Panc1 (cell line): ENCODE results near the gene GMDS. TPM values are rescaled to one million over a fixed set of nuclear protein-coding genes. Genes with fewer than 3 reads are reported as not detected.

Experiments
- ATAC-seq: fragments of 200-7000 bp; cut with Tn5 transposase; 2 replicates; pipeline ENCODE4 v1.9.1; 2020; ENCODE audit warnings: mild to moderate bottlenecking, moderate library complexity
- BruUV-seq: library from RNA; stranded (reverse); fragments of 400-500 nt; replicated peaks from 2 replicates; lab custom pipeline; 2021; lab: Mats Ljungman, UMichigan
- CTCF ChIA-PET: fragments of 300-600 bp; sonication (Branson Sonifier 250); formaldehyde crosslinking; loops from one replicate; lab custom pipeline; 2022; ENCODE audit warnings: antibody characterized with exemption; lab: Charles Lee
- POLR2A ChIA-PET: fragments of 300-600 bp; sonication (Branson Sonifier 250); formaldehyde crosslinking; loops from one replicate; lab custom pipeline; 2022; ENCODE audit warnings: antibody characterized with exemption; lab: Charles Lee
- DNase-seq: peaks from one replicate; pipeline ENCODE4 v3.0.0-alpha.2; 2010; ENCODE audit warnings: low read depth, low spot score
- H3K27ac ChIP-seq: 2 replicates; pipeline ENCODE4 v1.5.1; 2011; ENCODE audit warnings: mild to moderate bottlenecking, low read length, inconsistent platforms
- H3K27me3 ChIP-seq: fragments of 200-500 bp; sonication (Bioruptor generic); 2 replicates; pipeline ENCODE4 v1.6.0; 2014; ENCODE audit warnings: low read length, inconsistent platforms; ENCODE audit not compliant: control insufficient read depth, insufficient read depth
- H3K36me3 ChIP-seq: fragments of 200-500 bp; sonication (Bioruptor generic); 2 replicates; pipeline ENCODE4 v1.5.1; 2014; ENCODE audit warnings: inconsistent platforms, mild to moderate bottlenecking, low read length, moderate library complexity; ENCODE audit not compliant: control insufficient read depth, insufficient read depth
- H3K4me1 ChIP-seq: 2 replicates; pipeline ENCODE4 v1.5.1; 2011; ENCODE audit warnings: inconsistent platforms, mild to moderate bottlenecking, low read length, moderate library complexity; ENCODE audit not compliant: control insufficient read depth, insufficient read depth
- H3K4me3 ChIP-seq, 2 experiments: 2 replicates each; pipeline ENCODE4 v1.5.1; 2011 to 2012; ENCODE audit warnings: low read depth in 2 of 2, low read length in 2 of 2, mild to moderate bottlenecking in 2 of 2, inconsistent platforms in 1 of 2, moderate library complexity in 1 of 2
- H3K9me3 ChIP-seq: fragments of 200-500 bp; sonication (Bioruptor generic); 2 replicates; pipeline ENCODE4 v1.5.1; 2014; ENCODE audit warnings: low read depth, mild to moderate bottlenecking, inconsistent platforms, low read length, moderate library complexity; ENCODE audit not compliant: control insufficient read depth, insufficient read depth
- CTCF ChIP-seq: fragments of 450-650 bp; IDR thresholded peaks from 2 replicates; pipeline ENCODE4 v1.5.1; 2017; ENCODE audit warnings: mild to moderate bottlenecking
- POLR2AphosphoS5 ChIP-seq: IDR thresholded peaks from 2 replicates; pipeline ENCODE4 v1.6.1; 2012; ENCODE audit warnings: mild to moderate bottlenecking, low read depth, low read length, moderate library complexity
- REST ChIP-seq, 2 experiments: IDR thresholded peaks; 2 replicates each; pipeline ENCODE4 v1.6.1; 2011 to 2012; ENCODE audit warnings: low read depth in 2 of 2, control low read depth in 1 of 2, low read length in 1 of 2, mild to moderate bottlenecking in 1 of 2, moderate library complexity in 1 of 2; ENCODE audit not compliant: insufficient read depth in 1 of 2
- SIN3A ChIP-seq: IDR thresholded peaks from 2 replicates; pipeline ENCODE4 v1.6.1; 2012; ENCODE audit warnings: low read depth, mild to moderate bottlenecking, low read length, moderate library complexity, borderline replicate concordance; ENCODE audit not compliant: insufficient read depth
- TCF7L2 ChIP-seq: IDR thresholded peaks from 2 replicates; pipeline ENCODE4 v1.6.1; 2011; ENCODE audit warnings: mild to moderate bottlenecking, low read depth, low read length, inconsistent platforms
- in situ Hi-C: cut with HindIII; loops from 2 replicates; pipeline ENCODE4 v1.10.0; 2016; ENCODE audit warnings: low sequenced_read_pairs, low pct_unique_long_range_greater_than_20kb
- intact Hi-C: fragments of 100-400 bp; cut with micrococcal nuclease; formaldehyde crosslinking; loops from one replicate; pipeline ENCODE4 v1.10.0; 2022; ENCODE audit not compliant: unreplicated experiment
- total RNA-seq: library from RNA; stranded (reverse); gene quantifications from one replicate; pipeline ENCODE4 v1.2.1, GENCODE V29; 2021; ENCODE audit not compliant: unreplicated experiment

The GMDS gene
- total RNA-seq, 1 experiment from 2014 or later: 9.8 TPM

GRCh38 chr6:1819007-1819406 lies 426.4 kb downstream of the GMDS start:
- in situ Hi-C loops: no loop called here
- H3K27ac ChIP-seq: no peak overlapping the region
- no peaks in the 10 kb centered on the region for H3K4me1 ChIP-seq
- H3K27me3 ChIP-seq: 0 out of 2 replicates have a peak, but pooled peaks cover 2% of the 10 kb centered on the region
- ChIA-PET CTCF (no interaction called here), POLR2A (no interaction called here)
- intact Hi-C loops: no loop called here
- TF ChIP-seq REST (IDR thresholded peaks at IDR 0.05; ENCODE audit: insufficient read depth in 1 of 2, low read depth in 2 of 2, low read length in 1 of 2) (no peak), SIN3A (no peak), TCF7L2 (no peak), CTCF (no peak), POLR2AphosphoS5 (no peak)
- no TSS peak for BruUV-seq
- no peak for DNase-seq
- no peaks in the 10 kb centered on the region for H3K36me3 ChIP-seq
- no peak for ATAC-seq
- no peaks in the 10 kb centered on the region for H3K9me3 ChIP-seq
- H3K4me3 ChIP-seq: no peak overlapping the region

GRCh38 chr6:1817033-1817761 lies 428.2 kb downstream of the GMDS start:
- H3K27me3 ChIP-seq: 0 out of 2 replicates have a peak, but pooled peaks cover 2% of the 10 kb centered on the region
- CTCF ChIA-PET: no interaction called here
- BruUV-seq: no TSS peak
- no peaks in the 10 kb centered on the region for H3K9me3 ChIP-seq
- no peaks in the 10 kb centered on the region for H3K4me1 ChIP-seq
- no peak overlapping the region for H3K4me3 ChIP-seq
- no peak overlapping the region for H3K27ac ChIP-seq
- intact Hi-C loops (no loop called here), in situ Hi-C loops (no loop called here)
- no peak for ATAC-seq
- POLR2A ChIA-PET: no interaction called here
- no peaks in the 10 kb centered on the region for H3K36me3 ChIP-seq
- no peak for TF ChIP-seq REST (IDR thresholded peaks at IDR 0.05; ENCODE audit: insufficient read depth in 1 of 2, low read depth in 2 of 2, low read length in 1 of 2)
- no peak for TF ChIP-seq POLR2AphosphoS5
- TF ChIP-seq CTCF: no peak
- TF ChIP-seq SIN3A: no peak
- TF ChIP-seq TCF7L2: no peak
- no peak for DNase-seq
